PFSK-1 (cell line): Measurements from ENCODE around the gene EEFSEC.

Experiments
- FOXP2 ChIP-seq: optimal IDR thresholded peaks from 2 replicates; pipeline ENCODE3; 2011; ENCODE audit warnings: borderline replicate concordance, control low read depth, inconsistent platforms; ENCODE audit not compliant: insufficient read depth; ENCODE audit errors: extremely low read length, extremely low read depth
- POLR2AphosphoS5 ChIP-seq: IDR thresholded peaks from 2 replicates; pipeline ENCODE4 v1.6.1; 2012; ENCODE audit warnings: low read depth, mild to moderate bottlenecking, control low read depth, low read length, moderate library complexity
- SIN3A ChIP-seq: IDR thresholded peaks from 2 replicates; pipeline ENCODE4 v1.6.1; 2012; ENCODE audit warnings: mild to moderate bottlenecking, low read length, moderate library complexity, borderline replicate concordance; ENCODE audit not compliant: insufficient read depth
- TAF1 ChIP-seq: IDR thresholded peaks from 2 replicates; pipeline ENCODE4 v1.6.1; 2012; ENCODE audit warnings: low read length, control low read depth, borderline replicate concordance; ENCODE audit not compliant: insufficient read depth
- TF ChIP-seq, protein P1 (sequence below), 2 experiments: IDR thresholded peaks; 2 replicates each; pipeline versions ENCODE4 v1.6.1 to v1.8.0; 2011 to 2012; ENCODE audit warnings: low read depth in 2 of 2, low read length in 2 of 2, control low read depth in 1 of 2, inconsistent platforms in 1 of 2, mild to moderate bottlenecking in 1 of 2, moderate library complexity in 1 of 2; ENCODE audit not compliant: insufficient read depth in 1 of 2

Gene EEFSEC

DNA sequence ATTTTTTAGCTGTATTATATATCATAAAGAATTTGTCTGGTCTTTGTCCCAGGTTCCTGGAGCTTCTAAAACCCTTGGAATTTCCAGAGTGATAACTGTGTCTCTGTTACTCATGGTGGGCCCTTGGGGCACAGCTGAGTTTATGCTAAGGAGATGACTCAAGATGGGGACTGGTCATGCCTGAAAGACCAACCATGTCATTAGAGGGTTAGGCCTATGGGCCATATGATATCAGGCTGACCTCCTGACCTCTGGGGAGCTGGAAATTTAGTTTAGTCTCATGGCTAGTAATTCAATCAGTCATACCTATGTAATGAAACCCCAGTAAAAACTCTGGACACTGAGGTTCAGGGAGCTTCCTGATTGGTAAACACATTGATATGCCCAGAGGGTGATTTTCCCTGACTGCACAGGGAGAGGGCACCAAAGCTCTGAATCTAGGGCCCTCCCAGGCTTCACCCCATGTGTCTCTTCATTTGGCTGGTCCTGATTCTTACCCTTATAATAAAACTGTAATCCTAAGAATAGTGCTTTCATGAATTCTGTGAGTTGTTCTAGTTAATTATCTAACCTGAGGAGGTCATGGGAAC lies 69.6 kb downstream of the EEFSEC start:
- TF ChIP-seq, protein P1, sequence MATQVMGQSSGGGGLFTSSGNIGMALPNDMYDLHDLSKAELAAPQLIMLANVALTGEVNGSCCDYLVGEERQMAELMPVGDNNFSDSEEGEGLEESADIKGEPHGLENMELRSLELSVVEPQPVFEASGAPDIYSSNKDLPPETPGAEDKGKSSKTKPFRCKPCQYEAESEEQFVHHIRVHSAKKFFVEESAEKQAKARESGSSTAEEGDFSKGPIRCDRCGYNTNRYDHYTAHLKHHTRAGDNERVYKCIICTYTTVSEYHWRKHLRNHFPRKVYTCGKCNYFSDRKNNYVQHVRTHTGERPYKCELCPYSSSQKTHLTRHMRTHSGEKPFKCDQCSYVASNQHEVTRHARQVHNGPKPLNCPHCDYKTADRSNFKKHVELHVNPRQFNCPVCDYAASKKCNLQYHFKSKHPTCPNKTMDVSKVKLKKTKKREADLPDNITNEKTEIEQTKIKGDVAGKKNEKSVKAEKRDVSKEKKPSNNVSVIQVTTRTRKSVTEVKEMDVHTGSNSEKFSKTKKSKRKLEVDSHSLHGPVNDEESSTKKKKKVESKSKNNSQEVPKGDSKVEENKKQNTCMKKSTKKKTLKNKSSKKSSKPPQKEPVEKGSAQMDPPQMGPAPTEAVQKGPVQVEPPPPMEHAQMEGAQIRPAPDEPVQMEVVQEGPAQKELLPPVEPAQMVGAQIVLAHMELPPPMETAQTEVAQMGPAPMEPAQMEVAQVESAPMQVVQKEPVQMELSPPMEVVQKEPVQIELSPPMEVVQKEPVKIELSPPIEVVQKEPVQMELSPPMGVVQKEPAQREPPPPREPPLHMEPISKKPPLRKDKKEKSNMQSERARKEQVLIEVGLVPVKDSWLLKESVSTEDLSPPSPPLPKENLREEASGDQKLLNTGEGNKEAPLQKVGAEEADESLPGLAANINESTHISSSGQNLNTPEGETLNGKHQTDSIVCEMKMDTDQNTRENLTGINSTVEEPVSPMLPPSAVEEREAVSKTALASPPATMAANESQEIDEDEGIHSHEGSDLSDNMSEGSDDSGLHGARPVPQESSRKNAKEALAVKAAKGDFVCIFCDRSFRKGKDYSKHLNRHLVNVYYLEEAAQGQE (IDR thresholded peaks at IDR 0.05; ENCODE audit: insufficient read depth in 1 of 2, low read depth in 2 of 2, low read length in 2 of 2) = no peak
- TF ChIP-seq FOXP2 = no peak
- TF ChIP-seq TAF1 = no peak
- TF ChIP-seq SIN3A = no peak
- TF ChIP-seq POLR2AphosphoS5 = no peak

DNA sequence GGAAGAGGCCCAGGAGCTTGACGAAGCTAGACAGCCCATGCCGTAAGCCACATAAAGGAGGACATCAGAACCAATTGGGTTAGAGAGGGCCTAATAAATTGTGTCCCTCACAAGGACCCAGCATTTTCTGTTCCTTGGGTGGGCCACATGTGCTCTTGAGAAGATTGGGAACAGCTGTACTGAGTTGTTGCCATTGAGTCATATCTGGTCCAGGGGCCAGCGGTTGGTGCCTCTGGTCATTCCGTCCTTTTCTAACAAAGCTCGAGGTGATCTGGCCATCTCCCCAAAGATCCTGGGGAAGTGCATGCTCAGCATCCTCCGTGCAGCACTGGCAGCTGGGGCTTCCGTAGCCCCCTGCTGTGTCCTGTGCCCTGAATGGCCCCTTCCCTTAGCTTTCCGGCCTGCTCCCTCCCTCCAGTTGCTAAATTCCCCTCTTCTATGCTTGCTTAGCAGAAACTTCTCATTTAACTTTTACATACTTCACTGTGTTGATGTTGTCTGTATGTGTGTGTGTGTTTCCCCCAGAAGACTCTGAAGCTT lies 73.0 kb downstream of the EEFSEC start:
- TF ChIP-seq POLR2AphosphoS5 (no peak), SIN3A (no peak), TAF1 (no peak), FOXP2 (no peak)
- TF ChIP-seq, protein P1 (IDR thresholded peaks at IDR 0.05; ENCODE audit: insufficient read depth in 1 of 2, low read depth in 2 of 2, low read length in 2 of 2) = no peak

DNA sequence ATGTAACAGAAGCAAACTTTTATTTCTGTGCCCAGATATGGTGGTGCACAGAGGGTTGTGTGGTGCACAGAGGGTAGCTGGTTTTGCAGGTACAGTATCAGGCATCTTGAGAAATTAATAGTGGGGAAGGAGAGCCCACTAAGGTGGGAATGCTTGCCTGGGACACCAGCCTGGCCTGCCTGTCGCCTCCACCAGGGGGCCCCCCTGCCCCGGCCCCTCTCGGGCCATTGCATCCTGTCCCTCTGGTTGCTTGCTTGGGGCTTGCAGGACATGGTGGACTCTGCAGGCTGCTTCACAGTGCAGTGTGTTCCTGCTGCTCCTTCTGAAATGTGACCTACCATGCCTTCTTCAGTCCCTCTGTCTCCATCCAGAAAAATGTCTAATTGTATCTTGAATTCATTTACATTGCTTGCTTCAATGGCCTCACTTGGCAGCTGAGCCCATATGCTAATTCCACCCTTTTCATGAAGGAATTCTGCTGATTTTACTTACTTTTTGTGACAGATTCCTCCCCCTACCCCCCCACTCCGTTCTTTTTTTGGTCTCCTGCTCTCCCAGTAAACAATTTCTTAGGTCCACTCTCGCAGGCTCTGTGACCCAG lies 73.6 kb downstream of the EEFSEC start:
- TF ChIP-seq TAF1 (no peak), POLR2AphosphoS5 (no peak), SIN3A (no peak), FOXP2 (no peak)
- TF ChIP-seq, protein P1 (IDR thresholded peaks at IDR 0.05; ENCODE audit: insufficient read depth in 1 of 2, low read depth in 2 of 2, low read length in 2 of 2) = no peak

DNA sequence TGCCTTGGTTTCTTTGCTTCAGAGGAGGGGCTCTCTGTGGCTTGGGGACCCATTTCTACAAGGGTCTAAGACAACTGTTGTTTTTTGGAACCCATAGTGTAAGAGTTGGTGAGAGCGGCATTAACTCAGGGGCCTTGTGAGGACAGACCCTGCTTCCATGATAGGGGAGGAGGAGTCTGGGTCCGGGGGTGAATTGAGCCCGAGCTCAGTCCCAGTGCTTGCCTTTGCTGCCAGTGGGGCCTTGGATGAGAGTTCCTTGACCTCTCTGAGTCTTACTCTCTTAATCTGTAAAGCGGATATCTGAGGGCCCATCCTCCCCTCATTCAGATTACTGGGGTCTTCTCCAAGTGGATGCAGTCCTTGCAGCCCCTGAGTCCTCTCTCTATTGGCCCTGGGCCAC lies 74.2 kb downstream of the EEFSEC start:
- TF ChIP-seq TAF1 (no peak), FOXP2 (no peak), POLR2AphosphoS5 (no peak), SIN3A (no peak)
- TF ChIP-seq, protein P1 (IDR thresholded peaks at IDR 0.05; ENCODE audit: insufficient read depth in 1 of 2, low read depth in 2 of 2, low read length in 2 of 2) = no peak
